Measurements from ENCODE around the gene GADD45G.

The GADD45G gene

DNA sequence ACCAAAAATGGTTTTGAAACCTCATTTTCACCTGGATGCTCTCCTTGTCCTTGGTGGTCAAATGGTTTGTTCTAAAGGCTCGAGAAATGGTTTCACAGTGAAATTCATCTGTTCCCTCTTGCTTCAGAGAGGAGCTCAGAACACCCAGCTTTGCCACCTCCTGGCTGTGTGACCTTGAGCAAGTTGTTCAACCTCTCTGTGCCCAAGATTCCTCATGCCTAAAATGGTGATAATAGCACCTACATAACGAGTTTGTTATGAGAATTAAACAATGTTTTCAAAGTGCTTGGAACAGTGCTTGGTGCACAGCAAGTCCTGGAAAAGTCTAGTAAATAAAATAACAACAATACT, 6.5 kb upstream of the GADD45G start:
- no peak for DNase-seq (ENCODE audit: low read depth)
- H3K4me3 ChIP-seq (replicated peaks; ENCODE audit: low read depth, low read length): no peak overlapping the region
- TF ChIP-seq, protein P1, sequence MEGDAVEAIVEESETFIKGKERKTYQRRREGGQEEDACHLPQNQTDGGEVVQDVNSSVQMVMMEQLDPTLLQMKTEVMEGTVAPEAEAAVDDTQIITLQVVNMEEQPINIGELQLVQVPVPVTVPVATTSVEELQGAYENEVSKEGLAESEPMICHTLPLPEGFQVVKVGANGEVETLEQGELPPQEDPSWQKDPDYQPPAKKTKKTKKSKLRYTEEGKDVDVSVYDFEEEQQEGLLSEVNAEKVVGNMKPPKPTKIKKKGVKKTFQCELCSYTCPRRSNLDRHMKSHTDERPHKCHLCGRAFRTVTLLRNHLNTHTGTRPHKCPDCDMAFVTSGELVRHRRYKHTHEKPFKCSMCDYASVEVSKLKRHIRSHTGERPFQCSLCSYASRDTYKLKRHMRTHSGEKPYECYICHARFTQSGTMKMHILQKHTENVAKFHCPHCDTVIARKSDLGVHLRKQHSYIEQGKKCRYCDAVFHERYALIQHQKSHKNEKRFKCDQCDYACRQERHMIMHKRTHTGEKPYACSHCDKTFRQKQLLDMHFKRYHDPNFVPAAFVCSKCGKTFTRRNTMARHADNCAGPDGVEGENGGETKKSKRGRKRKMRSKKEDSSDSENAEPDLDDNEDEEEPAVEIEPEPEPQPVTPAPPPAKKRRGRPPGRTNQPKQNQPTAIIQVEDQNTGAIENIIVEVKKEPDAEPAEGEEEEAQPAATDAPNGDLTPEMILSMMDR (IDR thresholded peaks at IDR 0.05; ENCODE audit: low read length, missing control alignments): no peak

DNA sequence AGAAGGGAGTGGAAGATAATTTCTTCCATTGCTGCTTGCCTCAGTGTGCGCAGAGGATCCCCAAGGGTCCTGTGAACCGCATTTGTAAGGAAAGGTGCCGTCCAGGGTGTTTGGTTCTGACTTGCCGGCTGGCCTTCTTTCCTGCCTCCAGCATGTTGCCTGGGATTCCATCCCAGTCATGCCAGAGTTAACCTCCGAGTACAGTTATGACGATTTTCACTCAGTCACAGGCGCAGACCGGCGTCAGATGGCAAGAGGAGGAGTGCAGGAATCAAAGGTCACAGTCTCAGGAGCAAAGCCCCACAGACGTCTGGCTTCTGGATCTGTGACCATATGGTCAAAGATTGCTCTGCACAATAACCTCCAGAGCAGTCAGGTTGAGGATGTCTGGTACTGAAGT, 5.9 kb upstream of the GADD45G start:
- TF ChIP-seq, protein P1 (IDR thresholded peaks at IDR 0.05; ENCODE audit: low read length, missing control alignments): no peak
- DNase-seq (ENCODE audit: low read depth): no peak
- H3K4me3 ChIP-seq (replicated peaks; ENCODE audit: low read depth, low read length): no peak overlapping the region

DNA sequence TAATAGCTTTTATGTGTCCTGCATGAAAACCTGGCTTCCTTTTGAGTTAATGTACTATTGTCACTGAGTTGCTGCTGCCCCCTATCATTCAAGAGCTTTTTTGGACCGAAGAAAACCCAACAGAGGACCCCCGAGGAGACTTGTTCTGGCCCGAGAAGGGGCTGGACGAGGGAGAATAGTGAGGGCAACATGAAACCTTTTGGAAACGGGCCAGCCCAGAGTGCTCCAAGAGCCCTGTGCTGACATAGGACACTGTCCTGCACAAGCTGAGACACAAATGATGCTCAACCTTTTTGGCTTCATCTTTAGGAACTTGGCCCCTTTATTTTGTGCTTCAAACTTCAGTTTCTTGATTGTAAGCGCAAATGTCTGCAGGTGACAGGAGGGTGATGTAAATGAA, 4.0 kb upstream of the GADD45G start:
- DNase-seq (ENCODE audit: low read depth): no peak
- H3K4me3 ChIP-seq (replicated peaks; ENCODE audit: low read depth, low read length): no peak overlapping the region
- TF ChIP-seq, protein P1 (IDR thresholded peaks at IDR 0.05; ENCODE audit: low read length, missing control alignments): no peak

DNA sequence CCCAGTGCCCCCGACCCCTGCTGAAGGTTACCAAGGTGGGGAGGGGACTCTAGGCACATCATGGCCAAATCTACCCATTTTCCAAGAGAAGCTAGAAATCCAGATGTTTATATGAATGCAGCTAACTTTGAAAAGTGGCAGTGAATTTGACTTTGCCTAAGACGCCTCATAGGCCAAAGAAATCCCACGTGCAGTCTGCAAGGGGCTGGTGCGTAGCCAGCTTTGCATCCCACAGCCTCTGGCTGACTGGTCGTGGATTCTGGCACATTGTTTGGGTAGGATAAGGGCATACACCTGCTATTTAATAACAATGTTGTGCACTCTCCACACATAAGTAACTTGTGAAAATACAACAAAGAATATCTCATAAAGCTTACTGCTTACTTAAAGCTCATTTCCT, 3.5 kb upstream of the GADD45G start:
- no peak overlapping the region for H3K4me3 ChIP-seq (replicated peaks; ENCODE audit: low read depth, low read length)
- TF ChIP-seq, protein P1 (IDR thresholded peaks at IDR 0.05; ENCODE audit: low read length, missing control alignments): no peak
- DNase-seq (ENCODE audit: low read depth): no peak

DNA sequence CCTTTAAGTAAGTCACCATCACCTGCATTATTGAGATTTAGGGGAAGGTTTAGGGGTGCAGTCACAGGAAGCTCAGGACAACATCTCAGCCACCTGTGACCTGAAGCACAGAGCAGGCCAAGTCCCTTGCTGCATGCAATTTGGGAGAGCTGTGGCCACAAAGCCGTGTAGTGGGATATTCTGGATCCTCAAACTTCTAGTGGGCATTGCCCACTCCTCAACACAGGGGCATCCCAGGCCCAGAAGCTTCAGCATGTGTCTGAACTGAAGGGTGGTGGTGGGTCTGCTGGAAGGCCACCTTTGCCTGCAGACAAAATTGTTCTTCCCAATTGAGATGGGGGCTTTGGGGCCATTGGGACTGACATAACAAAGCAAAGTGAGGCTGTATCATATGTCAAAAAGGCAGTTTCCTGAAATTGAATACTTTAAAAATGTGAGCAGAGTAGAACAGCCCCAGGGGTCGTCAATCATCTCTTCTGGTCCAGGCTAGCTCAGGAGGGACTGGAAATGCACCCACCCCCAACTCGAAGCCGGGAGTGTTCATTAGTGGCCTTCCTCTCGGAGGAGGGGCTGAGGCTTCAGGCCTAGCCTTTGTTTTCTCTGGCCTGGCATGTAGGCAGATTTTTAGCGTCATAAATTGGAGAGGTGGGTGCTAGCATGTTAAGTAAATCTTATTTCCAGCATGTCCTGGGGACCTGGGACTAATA, 2.8 kb upstream of the GADD45G start:
- no peak for DNase-seq (ENCODE audit: low read depth)
- TF ChIP-seq, protein P1 (IDR thresholded peaks at IDR 0.05; ENCODE audit: low read length, missing control alignments): no peak
- no peak overlapping the region for H3K4me3 ChIP-seq (replicated peaks; ENCODE audit: low read depth, low read length)

DNA sequence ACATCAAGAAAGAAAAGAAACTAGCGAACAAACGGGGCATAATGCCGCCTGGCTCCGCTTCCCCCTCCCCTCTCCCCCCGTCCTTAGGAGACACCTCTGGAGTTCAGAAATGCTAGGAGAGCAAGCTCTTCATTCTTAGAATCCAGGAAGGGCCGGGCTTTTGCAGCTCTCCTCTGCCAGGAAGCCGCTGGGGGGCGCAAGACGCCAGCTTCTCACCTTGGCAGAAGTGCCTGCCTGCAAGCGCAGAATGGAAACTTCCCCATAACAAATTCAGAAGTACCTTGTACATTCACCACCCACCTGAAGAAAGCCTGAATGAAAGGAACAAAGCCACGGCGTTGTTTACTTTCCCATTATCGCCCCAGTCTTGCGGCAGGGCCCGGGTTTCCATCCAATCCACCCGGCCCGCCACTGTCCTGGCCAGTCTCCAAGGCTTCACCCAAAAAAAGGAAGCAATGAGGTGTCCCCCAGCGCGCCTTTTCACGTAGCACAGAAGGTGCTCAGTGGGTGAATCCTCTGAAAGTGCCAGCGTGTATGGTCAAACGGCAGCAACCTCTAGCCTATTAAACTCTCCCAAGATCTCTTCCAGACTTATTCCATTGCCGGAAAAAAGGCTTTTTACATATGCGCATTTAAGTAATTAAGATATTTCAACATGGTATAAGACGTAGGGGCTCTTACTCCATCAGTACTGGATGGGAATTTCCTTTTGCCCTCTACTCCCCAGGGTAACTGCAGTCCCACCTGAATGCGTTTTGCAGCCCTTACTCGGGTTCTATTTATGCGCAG, 1.6 kb upstream of the GADD45G start:
- TF ChIP-seq, protein P1 (IDR thresholded peaks at IDR 0.05; ENCODE audit: low read length, missing control alignments): peak; percentile 91
- no peak overlapping the region for H3K4me3 ChIP-seq (replicated peaks; ENCODE audit: low read depth, low read length)
- peak; percentile 84 for DNase-seq (ENCODE audit: low read depth)

Data from fibroblast of pulmonary artery (primary cell).